Calu3 (cell line): Measurements from ENCODE around the gene HMCN1. TPM values are rescaled to one million over a fixed set of nuclear protein-coding genes. Genes with fewer than 3 reads are reported as not detected.

Source experiments
- BruUV-seq: library from RNA; stranded (reverse); fragments of 400-500 nt; replicated peaks from 2 replicates; lab custom pipeline; 2021; lab: Mats Ljungman, UMichigan
- CTCF ChIA-PET: fragments of 300-600 bp; sonication (Branson Sonifier 250); formaldehyde crosslinking; loops from one replicate; lab custom pipeline; 2022; ENCODE audit warnings: antibody characterized with exemption; lab: Charles Lee
- DNase-seq: peaks from one replicate; pipeline ENCODE4 v3.0.0; 2022
- H3K27ac Mint-ChIP-seq: one replicate; pipeline ENCODE4 v1.8.0; 2022; ENCODE audit warnings: mixed read lengths; ENCODE audit not compliant: unreplicated experiment
- H3K27me3 Mint-ChIP-seq: one replicate; pipeline ENCODE4 v1.8.0; 2022; ENCODE audit warnings: mixed read lengths; ENCODE audit not compliant: unreplicated experiment
- H3K36me3 Mint-ChIP-seq: one replicate; pipeline ENCODE4 v1.8.0; 2022; ENCODE audit warnings: mild to moderate bottlenecking, moderate library complexity, mixed read lengths; ENCODE audit not compliant: insufficient read depth, unreplicated experiment
- H3K4me1 Mint-ChIP-seq: one replicate; pipeline ENCODE4 v1.8.0; 2022; ENCODE audit warnings: mild to moderate bottlenecking, low read depth, mixed read lengths; ENCODE audit not compliant: unreplicated experiment
- H3K4me3 Mint-ChIP-seq: one replicate; pipeline ENCODE4 v1.8.0; 2022; ENCODE audit warnings: mild to moderate bottlenecking, low read depth, moderate library complexity, mixed read lengths; ENCODE audit not compliant: unreplicated experiment
- H3K9me3 Mint-ChIP-seq: one replicate; pipeline ENCODE4 v1.8.0; 2022; ENCODE audit warnings: low read depth, mixed read lengths; ENCODE audit not compliant: unreplicated experiment
- intact Hi-C: fragments of 100-400 bp; cut with micrococcal nuclease; formaldehyde crosslinking; loops from one replicate; pipeline ENCODE4 v1.10.0; 2022; ENCODE audit not compliant: unreplicated experiment
- total RNA-seq: library from RNA; stranded (reverse); gene quantifications from 2 replicates; pipeline ENCODE4 v1.2.3, GENCODE V29; 2022
- TF ChIP-seq, protein P1 (sequence below): fragments of 200-600 bp; IDR thresholded peaks from one replicate; pipeline ENCODE4 v1.8.0; 2022; ENCODE audit warnings: antibody characterized with exemption; ENCODE audit not compliant: unreplicated experiment

Gene HMCN1
- total RNA-seq, 1 experiment from 2014 or later: 0.05 TPM

DNA sequence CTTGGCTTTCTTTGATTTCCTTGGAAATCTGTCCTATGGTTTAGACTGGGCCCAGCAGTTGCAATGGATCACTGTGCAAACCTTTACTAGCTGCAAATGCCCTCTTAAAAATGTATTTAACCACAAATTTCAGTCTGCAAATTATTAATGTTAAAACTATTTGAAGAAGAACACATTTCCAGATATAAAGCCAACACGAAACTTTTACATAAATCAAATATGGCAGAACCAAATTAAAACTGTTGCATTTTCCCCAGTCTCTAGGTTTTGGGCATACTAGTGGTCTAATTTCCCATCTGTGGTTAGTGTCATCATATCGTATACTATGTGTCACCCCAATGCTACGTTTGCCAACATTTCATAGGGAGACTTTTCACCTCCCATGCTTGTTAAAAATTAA, 52.3 kb downstream of the HMCN1 start:
- no peak overlapping the region for H3K4me3 Mint-ChIP-seq
- no peaks in the 10 kb centered on the region for H3K9me3 Mint-ChIP-seq
- no peak overlapping the region for H3K27ac Mint-ChIP-seq
- TF ChIP-seq, protein P1, sequence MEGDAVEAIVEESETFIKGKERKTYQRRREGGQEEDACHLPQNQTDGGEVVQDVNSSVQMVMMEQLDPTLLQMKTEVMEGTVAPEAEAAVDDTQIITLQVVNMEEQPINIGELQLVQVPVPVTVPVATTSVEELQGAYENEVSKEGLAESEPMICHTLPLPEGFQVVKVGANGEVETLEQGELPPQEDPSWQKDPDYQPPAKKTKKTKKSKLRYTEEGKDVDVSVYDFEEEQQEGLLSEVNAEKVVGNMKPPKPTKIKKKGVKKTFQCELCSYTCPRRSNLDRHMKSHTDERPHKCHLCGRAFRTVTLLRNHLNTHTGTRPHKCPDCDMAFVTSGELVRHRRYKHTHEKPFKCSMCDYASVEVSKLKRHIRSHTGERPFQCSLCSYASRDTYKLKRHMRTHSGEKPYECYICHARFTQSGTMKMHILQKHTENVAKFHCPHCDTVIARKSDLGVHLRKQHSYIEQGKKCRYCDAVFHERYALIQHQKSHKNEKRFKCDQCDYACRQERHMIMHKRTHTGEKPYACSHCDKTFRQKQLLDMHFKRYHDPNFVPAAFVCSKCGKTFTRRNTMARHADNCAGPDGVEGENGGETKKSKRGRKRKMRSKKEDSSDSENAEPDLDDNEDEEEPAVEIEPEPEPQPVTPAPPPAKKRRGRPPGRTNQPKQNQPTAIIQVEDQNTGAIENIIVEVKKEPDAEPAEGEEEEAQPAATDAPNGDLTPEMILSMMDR: no peak
- no peaks in the 10 kb centered on the region for H3K36me3 Mint-ChIP-seq
- intact Hi-C loops: no loop called here
- no TSS peak for BruUV-seq
- no peak for DNase-seq
- no peaks in the 10 kb centered on the region for H3K4me1 Mint-ChIP-seq
- CTCF ChIA-PET: no interaction called here
- peaks cover 12% of the 10 kb centered on the region for H3K27me3 Mint-ChIP-seq

DNA sequence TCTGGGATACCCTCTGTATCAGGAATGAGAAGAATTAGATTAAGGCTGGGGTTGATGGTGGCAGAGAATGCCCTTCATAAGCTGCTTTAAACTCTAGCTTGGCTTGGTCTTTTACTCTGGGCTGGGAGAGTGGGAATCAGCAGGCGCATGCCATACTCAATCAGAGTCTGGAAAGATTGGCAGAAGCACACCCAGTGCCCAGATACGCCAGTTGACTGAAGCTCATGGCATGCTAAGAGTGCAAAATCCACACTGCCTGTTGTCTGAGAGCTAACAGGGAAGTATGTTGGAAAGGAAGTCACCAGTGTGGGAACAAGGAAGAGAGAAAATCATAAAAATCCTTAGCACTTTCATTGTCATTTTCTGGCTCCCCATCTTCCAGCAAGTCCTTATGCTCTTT, 53.0 kb downstream of the HMCN1 start:
- CTCF ChIA-PET: no interaction called here
- Mint-ChIP-seq H3K36me3 (no peaks in the 10 kb centered on the region), H3K27ac (no peak overlapping the region), H3K9me3 (no peaks in the 10 kb centered on the region), H3K4me1 (no peaks in the 10 kb centered on the region), H3K27me3 (peaks cover 5% of the 10 kb centered on the region), H3K4me3 (no peak overlapping the region)
- TF ChIP-seq, protein P1: no peak
- intact Hi-C loops: no loop called here
- DNase-seq: no peak
- no TSS peak for BruUV-seq

DNA sequence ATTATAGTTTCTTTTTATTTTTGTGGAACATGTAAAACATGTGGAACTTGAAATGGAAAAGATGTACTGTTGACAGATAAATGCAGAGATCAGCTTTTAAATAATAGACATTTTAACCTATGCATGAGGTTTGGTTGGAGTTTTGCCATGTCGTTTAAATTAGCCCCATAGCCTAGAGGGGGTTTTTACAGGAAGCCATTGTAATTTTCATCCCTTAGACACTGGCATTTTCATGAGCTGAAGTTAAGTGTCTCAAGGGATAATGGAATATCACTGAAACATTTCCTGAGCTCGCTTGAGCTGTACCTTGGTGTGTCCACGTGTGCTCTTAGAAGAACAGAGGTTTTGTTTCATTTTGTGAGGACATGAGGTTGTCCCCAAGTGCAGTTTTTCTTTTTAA, 54.2 kb downstream of the HMCN1 start:
- H3K27me3 Mint-ChIP-seq: no peaks in the 10 kb centered on the region
- CTCF ChIA-PET: no interaction called here
- BruUV-seq: no TSS peak
- no peaks in the 10 kb centered on the region for H3K9me3 Mint-ChIP-seq
- intact Hi-C loops: no loop called here
- no peak for DNase-seq
- H3K36me3 Mint-ChIP-seq: no peaks in the 10 kb centered on the region
- H3K27ac Mint-ChIP-seq: no peak overlapping the region
- no peaks in the 10 kb centered on the region for H3K4me1 Mint-ChIP-seq
- no peak overlapping the region for H3K4me3 Mint-ChIP-seq
- TF ChIP-seq, protein P1: no peak

DNA sequence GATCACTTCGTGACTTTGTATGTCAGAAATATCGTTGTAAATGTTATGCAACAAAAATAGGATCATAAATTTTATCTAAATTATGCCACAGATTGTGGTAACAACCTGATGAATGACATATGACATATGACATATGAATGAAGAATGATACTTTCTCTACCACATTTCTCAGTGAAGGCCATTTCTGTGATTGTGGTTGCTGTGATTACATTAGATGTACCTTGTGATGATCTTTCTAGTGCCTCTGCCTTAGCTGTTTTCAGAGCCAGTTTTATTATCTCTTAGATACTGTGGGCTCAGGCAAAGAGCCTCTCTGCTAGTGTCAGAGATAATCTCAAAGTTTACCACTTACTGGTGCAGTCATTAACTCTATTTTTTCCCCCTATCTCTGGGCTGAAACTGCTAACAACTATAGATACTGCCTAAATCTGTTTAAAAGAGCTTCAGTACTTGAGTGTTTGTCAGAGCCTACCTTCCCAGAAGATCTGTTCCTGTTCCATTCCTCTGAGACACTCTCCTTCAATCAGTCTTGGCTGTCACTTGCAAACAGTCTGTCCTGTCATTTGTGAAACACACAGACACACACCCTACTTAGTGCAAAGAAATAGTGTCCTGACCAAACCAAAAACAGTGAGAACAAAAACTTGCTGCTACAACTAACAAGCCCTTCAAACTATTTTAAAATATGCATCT, 55.5 kb downstream of the HMCN1 start:
- intact Hi-C loops: no loop called here
- Mint-ChIP-seq H3K4me3 (no peak overlapping the region), H3K4me1 (no peaks in the 10 kb centered on the region), H3K27ac (no peak overlapping the region), H3K36me3 (no peaks in the 10 kb centered on the region), H3K9me3 (no peaks in the 10 kb centered on the region), H3K27me3 (no peaks in the 10 kb centered on the region)
- TF ChIP-seq, protein P1: no peak
- CTCF ChIA-PET: no interaction called here
- BruUV-seq: no TSS peak
- DNase-seq: no peak
